HTERT RPE-1 (cell line): ENCODE results near the gene KIDINS220.

Experiments used
- in situ Hi-C: fragments of 300-500 bp; cut with MboI; formaldehyde crosslinking; loops from 4 replicates; pipeline ENCODE4 v1.14.3; 2020; ENCODE audit warnings: low sequenced_read_pairs

The KIDINS220 gene

GRCh38 chr2:8836971-8837794 lies at the start of gene KIDINS220:
KIDINS220 (minus strand) TSS chr2:8837613; CDS start chr2:8827093, 10,520 bp downstream.
- in situ Hi-C loops: no loop called here

GRCh38 chr2:8886876-8887275 lies 49.5 kb upstream of the KIDINS220 start:
- in situ Hi-C loops: no loop called here

DNA sequence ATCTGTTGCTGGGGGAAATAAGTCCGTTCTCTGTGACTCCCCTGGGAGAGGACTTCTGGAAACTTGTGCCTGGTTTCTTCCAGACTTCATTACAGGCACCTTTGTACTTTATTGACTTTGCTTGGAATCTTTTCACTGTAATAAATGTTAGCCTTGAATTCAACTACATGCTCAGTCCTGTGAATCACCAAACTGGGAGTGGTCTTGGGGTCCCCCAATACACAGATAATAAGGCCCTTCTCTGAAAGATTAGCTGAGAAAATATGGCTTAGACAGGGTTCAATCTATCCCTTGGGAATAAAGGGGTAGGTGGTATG lies 48.7 kb upstream of the KIDINS220 start:
- in situ Hi-C loops: no loop called here

DNA sequence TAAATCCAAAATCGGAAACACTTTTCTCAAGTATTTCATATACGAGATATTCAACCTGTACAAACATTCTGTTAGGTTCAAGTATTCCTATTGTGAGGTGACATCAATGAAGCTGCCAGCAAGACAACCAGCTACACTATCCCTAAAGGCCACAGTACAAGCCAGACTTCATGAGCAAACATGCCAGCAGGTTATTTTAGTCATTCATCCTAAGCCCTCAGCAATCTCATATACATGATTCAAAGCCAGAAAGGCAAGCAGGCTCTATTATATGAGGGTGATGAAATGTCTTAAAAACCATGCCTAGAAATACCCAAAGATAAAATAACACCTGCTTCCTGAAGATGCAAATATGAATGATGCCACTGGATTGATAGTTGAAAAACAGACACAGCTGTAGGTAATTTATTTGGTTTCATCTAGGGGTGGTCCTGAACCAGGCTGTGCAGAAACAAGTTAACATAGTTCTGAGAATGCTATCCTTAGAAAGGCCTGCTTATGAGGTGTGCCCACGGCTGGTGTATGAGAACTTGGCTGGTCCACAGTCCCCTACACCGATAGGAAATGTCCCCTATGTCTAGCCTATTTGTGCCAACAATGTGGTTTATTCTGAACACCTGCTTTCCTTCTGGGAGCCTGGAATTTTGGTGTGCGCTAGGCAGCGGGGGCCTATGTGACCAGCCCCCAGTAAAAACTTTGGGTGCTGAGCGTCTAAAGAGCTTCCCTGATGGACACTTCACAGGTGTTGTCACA lies 48.2 kb upstream of the KIDINS220 start:
- in situ Hi-C loops: no loop called here

DNA sequence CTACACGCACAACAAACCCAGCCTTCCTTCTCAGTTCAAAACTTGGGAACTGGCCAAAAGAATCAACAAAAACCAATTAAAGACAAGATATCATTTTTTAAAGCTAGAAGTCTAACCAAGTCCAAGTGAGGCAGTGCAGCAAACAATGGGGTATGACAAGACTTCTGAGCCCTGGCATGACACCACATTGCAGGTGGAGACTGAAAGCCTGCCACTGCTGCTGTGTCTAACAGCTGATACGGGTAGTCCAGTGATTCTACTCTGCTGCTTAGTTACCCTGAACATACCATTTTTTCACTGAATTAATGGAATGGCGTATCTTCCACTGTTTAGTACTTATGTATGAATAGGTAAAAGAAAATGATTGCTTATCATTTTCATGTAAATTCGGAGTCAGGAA lies 47.4 kb upstream of the KIDINS220 start:
- in situ Hi-C loops: no loop called here

GRCh38 chr2:8882094-8882493 lies 44.7 kb upstream of the KIDINS220 start:
- in situ Hi-C loops: no loop called here

DNA sequence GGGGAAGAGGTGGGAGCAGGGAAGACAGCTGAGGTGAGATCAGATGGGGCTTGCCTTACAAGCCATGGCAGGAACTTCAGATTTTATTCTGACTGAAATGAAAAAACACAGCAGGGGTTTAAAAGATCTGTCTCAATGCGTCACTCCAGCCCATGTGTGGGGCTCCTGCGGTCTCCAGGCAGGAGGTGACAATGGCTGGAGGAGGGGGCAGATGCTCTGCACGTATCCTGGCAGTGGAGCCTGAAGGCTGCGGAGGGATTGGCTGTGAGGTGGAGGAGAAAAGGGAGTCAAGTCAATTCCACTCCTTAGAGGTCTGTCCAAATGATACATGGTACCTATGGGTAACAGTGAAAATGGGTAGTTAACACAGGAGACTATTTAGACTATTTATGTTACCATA lies 40.5 kb upstream of the KIDINS220 start:
- in situ Hi-C loops: no loop called here

GRCh38 chr2:8877332-8877731 lies 39.9 kb upstream of the KIDINS220 start:
- in situ Hi-C loops: no loop called here

- in situ Hi-C loops: no loop called here
These were observed 39.2 kb upstream of the KIDINS220 start for GRCh38 chr2:8876628-8877027.

GRCh38 chr2:8872821-8873432 lies 35.5 kb upstream of the KIDINS220 start:
- in situ Hi-C loops: no loop called here

DNA sequence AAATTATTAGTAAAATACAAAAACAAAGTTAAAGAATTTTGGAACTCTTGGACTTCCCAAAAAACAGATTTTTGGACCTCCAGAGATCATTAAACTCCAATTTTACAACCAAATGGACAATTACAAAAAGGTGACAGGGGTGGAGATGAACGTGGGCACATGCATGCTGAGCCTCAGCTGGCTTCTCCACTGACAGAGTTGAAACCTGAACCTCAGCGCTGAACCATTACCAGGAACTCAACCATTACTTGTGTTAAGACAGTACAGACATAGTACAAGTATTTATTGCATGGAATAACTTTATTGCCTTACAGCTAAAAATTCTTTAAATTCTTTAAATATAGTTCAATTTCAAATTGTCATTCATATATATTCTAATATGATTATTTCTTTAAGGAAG lies 33.0 kb upstream of the KIDINS220 start:
- in situ Hi-C loops: no loop called here

DNA sequence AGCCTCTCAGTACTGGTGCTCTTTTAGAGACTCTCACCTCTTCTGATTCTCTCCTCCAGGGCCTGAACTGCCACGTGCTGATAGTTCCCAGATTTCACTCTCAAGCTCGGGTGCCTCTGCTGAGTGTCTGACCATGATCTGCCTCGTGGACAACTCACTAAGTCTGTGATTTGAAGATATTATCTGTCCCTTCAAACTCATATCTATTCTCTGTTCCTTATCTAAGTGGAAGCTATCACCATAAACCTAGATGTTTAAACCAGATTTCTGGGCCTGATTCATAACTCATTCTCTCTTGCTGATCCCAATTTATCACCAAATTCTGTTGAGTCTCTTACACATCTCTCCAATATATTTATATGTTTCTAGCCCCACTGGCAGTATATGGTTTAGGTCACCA lies 29.9 kb upstream of the KIDINS220 start:
- in situ Hi-C loops: no loop called here

- in situ Hi-C loops: no loop called here
These were observed 26.0 kb upstream of the KIDINS220 start for GRCh38 chr2:8863331-8863953.

- in situ Hi-C loops: no loop called here
These were observed 24.8 kb upstream of the KIDINS220 start for GRCh38 chr2:8862230-8862629.

DNA sequence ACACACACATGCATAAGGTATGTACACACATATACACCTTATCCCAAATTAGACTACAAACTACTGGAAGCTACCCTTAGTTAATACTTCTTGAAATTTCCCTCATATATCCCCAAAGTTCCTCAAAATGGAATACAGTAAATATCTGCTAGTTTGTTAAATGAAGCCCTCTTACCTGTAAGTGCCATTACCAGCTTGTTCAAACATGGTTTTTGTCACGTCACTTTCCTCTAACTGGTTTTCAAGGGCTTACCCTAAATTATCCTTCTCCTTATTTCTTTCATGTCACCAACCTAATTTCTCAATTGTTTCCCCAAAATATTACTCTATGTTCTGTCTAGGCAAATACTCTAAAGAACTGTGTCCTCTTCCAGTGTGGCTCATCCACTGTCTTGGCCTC lies 24.4 kb upstream of the KIDINS220 start:
- in situ Hi-C loops: no loop called here

- in situ Hi-C loops: no loop called here
These were observed 22.8 kb upstream of the KIDINS220 start for GRCh38 chr2:8860239-8860638.

DNA sequence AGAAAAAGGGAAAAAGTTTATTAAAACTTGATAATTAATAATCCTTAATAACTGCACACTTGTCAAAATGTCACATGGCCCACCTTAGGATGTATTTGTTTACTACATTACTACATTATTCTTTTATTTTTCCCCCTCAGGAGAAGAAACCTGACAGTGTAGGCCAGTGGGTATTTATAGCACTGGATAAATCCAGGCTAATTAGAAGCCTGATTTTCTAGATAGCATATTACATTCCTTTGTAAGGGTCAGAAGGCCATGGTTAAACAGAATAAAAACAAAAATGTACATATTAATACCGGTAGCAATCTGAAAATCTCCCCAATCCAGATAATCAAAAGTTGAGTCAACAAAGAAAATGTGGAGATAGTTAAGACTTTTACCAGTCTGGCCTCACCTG lies 21.5 kb upstream of the KIDINS220 start:
- in situ Hi-C loops: no loop called here

- in situ Hi-C loops: no loop called here
These were observed 20.9 kb upstream of the KIDINS220 start for GRCh38 chr2:8858264-8858663.

DNA sequence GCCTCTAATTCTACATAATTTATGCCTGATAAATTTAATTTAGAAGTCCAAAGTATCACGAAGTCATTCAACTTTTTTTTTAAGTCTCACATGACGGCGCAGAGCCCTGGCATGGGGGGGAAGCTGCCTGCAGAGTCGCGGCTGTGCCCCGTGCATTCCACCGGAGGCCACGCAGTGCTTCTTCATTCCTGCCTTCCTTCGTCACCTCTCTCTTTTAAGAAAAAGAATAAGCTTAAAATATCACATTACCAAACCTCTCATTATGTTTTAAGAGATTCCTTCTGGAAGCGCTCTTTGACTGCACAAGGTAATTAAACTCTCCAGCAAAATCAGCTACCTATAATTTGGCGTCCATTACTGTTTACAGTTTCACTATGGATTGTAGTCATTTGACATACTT lies 20.3 kb upstream of the KIDINS220 start:
- in situ Hi-C loops: no loop called here

DNA sequence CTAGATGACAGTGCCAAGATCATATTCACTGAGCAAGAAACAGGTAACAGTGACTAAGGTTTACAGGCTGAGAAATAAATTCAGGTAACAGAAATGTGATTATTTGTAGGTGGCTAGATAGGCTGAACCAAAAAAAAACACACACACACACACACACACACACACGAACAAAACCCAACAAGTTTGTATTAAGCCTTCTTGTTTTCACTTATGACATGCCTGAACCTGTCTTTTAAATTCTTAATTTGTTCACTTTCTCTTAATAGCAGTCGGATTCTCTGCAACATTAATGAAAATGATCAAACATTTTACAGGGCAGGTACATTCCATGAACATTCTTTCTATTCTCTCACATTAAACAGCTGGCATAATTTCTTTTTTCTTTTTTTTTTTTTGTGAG lies 18.8 kb upstream of the KIDINS220 start:
- in situ Hi-C loops: no loop called here

DNA sequence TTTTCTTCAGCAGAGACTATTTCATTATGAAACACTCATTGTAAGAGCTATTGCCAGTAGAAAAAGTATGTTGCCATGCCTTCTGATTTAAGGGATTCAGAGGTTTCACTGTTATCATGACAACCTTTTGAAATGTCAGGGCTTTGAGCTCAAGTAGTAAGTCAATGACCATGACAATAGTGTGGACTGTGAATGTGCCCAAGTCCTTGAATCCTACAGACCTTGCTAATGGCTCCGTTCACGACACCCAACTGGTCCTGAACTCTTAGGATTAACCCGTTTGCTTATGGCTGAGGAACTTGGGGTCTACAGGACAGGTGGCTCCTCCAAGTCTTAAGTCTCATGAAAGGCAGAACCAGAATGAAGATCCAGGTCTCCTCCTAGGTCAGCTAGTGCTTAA lies 17.6 kb upstream of the KIDINS220 start:
- in situ Hi-C loops: no loop called here

- in situ Hi-C loops: no loop called here
These were observed 16.0 kb upstream of the KIDINS220 start for GRCh38 chr2:8853426-8853825.
